GM12892 (cell line): ENCODE results near the gene GPC5.

Experiments used
- POLR2A ChIP-seq: IDR thresholded peaks from 2 replicates; pipeline ENCODE4 v1.6.1; 2011; ENCODE audit warnings: low read depth, low read length, control low read depth
- TAF1 ChIP-seq: IDR thresholded peaks from 2 replicates; pipeline ENCODE4 v1.6.1; 2011; ENCODE audit warnings: low read depth, mild to moderate bottlenecking, control low read depth, low read length, borderline replicate concordance

DNA sequence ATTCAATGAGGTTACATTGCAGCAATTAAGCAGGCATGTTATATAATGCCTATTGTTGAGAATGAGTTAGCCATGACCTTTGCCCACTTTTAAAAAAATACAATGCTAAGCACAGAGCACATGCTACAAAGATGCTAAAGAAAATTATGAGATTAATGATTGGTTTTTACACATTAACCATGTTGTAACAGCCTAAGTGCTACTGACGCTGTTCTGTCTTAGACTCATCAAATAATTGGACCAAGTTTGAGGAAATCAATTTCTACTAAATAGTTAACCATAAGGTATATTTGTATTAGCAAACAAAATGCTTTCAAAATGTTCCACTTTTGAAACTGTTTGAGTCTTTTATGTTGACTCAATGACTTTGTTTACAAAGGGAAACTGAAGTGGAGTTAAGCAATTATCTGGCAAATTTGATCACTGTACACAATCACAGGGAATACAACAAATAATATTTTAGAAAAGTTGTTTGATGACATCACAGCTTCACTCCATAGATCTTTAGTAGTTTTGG, 36.6 kb upstream of the GPC5 start:
- no peak for TF ChIP-seq POLR2A
- TF ChIP-seq TAF1 = no peak
